HG02981 (cell line): ENCODE results near the gene LRRC38.
"Not testable (repeated sequence)": the region's sequence is repeated elsewhere in the genome, so short reads cannot be mapped to it uniquely, and the experiment has no call there.

Experiments used
- ATAC-seq: cut with Tn5 transposase; IDR thresholded peaks from one replicate; pipeline ENCODE4 v1.9.1; 2021; ENCODE audit warnings: mild to moderate bottlenecking, moderate library complexity; ENCODE audit not compliant: unreplicated experiment

LRRC38 gene

DNA sequence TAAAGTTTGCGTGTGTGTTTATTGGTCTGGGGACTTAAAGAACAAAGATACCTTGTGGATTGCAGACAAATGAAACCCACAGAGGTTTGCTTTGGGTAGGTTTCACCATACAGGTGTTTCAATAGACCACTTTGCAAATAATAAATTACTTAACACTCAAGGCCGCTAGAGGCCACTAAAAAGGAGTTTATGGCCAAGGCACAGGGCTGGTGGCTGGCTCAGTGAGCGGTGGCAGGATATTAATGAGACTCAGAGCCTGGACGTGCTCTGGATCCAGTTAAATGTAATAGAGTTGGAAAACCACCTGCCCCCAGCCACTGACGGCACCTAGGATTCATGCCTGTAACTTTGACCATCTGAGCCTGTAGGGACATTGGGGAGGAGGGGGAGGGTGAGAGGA lies 44.5 kb downstream of the LRRC38 start:
- ATAC-seq: no peak

DNA sequence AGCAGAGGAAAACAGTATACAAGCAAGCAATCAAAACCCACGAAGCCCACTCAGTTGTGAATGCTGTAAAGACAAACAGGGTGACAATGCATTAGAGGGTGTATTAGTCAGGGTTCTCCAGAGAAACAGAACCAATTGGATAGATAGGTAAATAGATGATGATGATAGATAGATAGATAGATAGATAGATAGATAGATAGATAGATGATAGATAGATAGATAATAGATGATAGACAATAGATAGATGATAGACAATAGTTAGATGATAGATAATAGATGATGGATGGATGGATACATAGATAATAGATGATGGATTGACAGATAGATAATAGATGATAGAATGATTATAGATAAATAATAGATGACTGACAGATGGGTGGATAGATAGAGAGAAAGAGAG lies 48.3 kb downstream of the LRRC38 start:
- ATAC-seq: no peak

GRCh38 chr1:13462682-13463081 lies 51.1 kb downstream of the LRRC38 start:
- ATAC-seq: no peak

DNA sequence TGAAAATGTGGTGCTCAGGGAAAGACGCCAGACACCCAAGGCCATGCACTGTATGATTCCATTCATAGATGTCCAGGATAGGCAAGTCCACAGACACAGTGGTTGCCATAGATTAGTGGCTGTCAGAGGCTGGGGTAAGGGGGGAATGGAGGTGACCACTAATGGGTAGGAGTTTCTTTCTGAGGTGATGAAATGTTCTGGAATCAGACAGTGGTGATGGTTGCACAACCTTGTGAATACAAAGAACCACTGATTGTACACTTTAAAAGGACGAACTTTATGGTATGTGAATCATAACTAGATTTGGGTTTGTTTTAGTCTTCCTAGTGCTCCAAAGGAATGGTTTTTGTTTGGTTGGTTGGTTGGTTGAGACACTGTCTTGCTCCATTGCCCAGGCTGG lies 51.8 kb downstream of the LRRC38 start:
- no peak for ATAC-seq

DNA sequence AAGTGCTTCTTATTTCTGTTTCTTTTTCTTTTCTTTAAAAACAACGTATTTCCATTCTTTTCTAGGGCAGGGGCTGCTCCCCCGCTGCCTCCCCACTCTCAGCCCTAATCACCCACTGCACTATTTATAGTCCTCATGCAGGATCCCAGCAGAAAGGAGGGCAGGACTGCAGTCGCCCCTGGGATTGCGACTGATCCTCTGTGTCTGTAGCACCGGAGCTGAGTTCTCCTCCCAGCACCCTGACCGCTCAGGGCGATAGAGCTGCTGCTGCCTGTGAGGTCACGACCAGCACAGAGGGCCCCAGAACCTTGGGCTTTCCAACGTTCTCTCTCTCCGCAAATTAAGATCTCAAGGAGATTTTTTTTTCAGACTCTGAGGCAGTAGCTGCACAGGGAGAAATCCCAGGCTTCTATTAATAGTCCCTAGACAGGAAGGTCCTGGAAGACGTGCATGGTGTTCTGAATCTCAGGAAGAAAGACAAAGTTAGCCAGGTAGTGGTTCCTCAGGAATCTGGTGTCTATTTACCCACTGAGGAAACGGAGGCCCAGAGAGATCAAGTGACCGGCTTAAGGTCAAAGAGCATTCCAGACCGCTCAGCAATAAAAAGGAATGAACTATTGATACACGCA lies 56.8 kb downstream of the LRRC38 start:
- no peak for ATAC-seq

- ATAC-seq: no peak
Measured at GRCh38 chr1:13451399-13451965, 62.3 kb downstream of the LRRC38 start.

GRCh38 chr1:13450204-13450603 lies 63.6 kb downstream of the LRRC38 start:
- ATAC-seq: no peak

DNA sequence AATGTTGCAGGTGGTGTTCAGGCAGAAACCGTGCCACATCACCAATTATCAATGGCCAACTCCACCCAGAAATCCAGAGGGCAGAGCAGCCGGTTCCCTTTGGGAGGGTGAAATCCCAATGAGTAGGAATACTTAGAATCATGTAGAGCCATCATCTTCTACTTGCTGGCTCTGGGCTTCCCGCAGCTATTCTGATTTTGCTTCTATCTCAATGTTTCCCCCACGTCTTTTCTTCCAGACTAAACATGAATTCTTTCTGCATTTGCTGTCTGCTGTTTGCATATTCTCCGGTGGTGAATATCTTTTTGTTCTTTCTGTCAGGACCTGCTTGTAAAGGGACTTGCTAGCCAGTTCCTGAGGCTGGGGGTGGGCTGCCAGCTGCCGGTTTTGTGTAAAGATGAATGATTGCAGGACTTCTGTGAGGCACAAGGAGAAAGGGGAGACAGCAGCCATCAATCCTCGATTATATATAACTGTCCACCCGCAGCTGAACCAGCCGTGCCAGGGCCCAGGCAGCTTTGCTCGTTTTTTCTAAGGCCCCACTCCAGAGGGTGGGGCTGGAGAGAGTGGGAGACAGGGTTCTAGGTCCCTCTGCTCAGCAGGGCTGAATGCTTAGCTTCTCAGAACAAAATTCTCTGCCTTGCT lies 70.3 kb downstream of the LRRC38 start:
- ATAC-seq: no peak

DNA sequence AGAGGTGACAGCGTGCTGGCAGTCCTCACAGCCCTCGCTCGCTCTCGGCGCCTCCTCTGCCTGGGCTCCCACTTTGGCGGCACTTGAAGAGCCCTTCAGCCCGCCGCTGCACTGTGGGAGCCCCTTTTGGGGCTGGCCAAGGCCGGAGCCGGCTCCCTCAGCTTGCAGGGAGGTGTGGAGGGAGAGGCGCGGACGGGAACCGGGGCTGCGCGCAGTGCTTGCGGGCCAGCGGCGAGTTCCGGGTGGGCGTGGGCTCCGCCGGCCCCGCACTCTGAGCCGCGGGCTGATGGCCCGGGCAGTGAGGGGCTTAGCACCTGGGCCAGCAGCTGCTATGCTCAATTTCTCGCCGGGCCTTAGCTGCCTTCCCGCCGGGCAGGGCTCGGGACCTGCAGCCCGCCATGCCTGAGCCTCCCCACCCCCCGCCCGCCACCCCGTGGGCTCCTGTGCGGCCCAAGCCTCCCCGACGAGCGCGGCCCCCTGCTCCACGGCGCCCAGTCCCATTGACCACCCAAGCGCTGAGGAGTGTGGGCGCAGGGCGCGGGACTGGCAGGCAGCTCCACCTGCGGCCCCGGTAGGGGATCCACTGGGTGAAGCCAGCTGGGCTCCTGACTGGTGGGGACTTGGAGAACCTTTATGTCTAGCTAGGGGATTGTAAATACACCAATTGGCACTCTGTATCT lies 74.6 kb downstream of the LRRC38 start:
- not testable (repeated sequence) for ATAC-seq

- no peak for ATAC-seq
Measured at GRCh38 chr1:13435458-13435857, 78.3 kb downstream of the LRRC38 start.

GRCh38 chr1:13433694-13434358 lies 80.0 kb downstream of the LRRC38 start:
- ATAC-seq: not testable (repeated sequence)

DNA sequence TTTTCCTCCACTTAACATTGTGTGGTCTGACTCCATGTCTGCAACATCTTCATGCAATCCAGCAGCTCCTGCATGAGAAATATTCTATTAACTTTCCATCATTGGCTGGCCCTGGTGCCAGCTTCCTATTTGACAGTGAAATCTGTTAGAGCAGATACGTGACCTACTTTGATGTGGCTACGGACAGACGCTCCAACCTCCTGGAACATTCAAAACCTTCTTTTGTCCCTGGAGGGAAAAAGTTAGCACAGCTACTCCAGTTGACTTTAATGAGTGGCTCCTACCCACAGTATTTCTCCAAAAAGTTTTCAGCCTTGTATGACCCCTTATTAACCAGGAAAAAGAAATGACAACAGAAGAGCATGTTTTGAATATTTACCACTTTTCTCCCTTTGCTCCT lies 81.6 kb downstream of the LRRC38 start:
- no peak for ATAC-seq

DNA sequence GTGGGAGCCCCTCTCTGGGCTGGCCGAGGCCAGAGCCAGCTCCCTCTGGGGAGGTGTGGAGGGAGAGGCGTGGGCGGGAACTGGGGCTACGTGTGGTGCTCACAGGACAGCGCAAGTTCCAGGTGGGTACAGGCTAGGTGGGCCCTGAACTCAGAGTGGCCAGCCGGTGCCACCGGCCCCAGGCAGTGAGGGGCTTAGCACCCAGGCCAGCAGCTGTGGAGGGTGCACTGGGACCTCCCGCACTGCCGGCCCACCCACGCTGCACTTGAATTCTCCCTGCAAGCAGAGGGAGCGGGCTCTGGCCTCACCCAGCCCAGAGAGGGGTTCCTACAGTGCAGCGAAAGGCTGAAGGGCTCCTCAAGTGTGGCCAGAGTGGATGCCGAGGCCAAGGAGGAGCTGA lies 83.3 kb downstream of the LRRC38 start:
- ATAC-seq: no peak
